Thyroid gland (tissue), 4 donors: ENCODE measurements around the gene TENM3. TPM values are rescaled to one million over a fixed set of nuclear protein-coding genes. Genes with fewer than 3 reads are reported as not detected.
A peak's percentile ranks its signal among the peaks of the same experiment; 100 is the strongest.

Source experiments
- DNase-seq, 2 donors: peaks; one replicate each; pipeline ENCODE4 v3.0.0-alpha.2; 2019
- H3K27ac ChIP-seq, 3 donors: fragments of 200-600 bp; sonication (generic); 1 replicate in 2 of 3; 2 replicates in 1 of 3; pipeline ENCODE4 v1.5.1; 2016 to 2019; ENCODE audit warnings: mild to moderate bottlenecking in 1 of 3, moderate library complexity in 1 of 3
- H3K27me3 ChIP-seq: fragments of 200-600 bp; sonication (generic); one replicate; pipeline ENCODE4 v1.5.1; 2019
- H3K36me3 ChIP-seq, 2 donors: fragments of 200-600 bp; sonication (generic); one replicate each; pipeline ENCODE4 v1.5.1; 2016 to 2019
- H3K4me1 ChIP-seq, 2 donors: fragments of 200-600 bp; sonication (generic); one replicate each; pipeline ENCODE4 v1.5.1; 2017 to 2019
- H3K4me3 ChIP-seq, 3 donors: fragments of 200-600 bp; sonication (generic); replicated peaks in 1 of 3; 1 replicate in 2 of 3; 2 replicates in 1 of 3; pipeline ENCODE4 v1.5.1; 2016; ENCODE audit warnings: mild to moderate bottlenecking in 1 of 3
- H3K9me3 ChIP-seq: fragments of 200-600 bp; sonication (generic); one replicate; pipeline ENCODE4 v1.5.1; 2017
- POLR2A ChIP-seq, 2 donors: fragments of 450-650 bp; IDR thresholded peaks; one replicate each; pipeline ENCODE4 v1.6.1; 2017; ENCODE audit warnings: antibody characterized with exemption in 2 of 2, mild to moderate bottlenecking in 2 of 2, moderate library complexity in 1 of 2
- WGBS, 2 donors: methylation state at CpG; one replicate each; pipeline ENCODE4 v1.1.5; 2017; 5-methylcytosine and 5-hydroxymethylcytosine counted together
- intact Hi-C: fragments of 100-400 bp; cut with DNase I; formaldehyde crosslinking; loops from one replicate; pipeline ENCODE4 v1.15.1; 2023
- total RNA-seq, 4 donors: library from RNA; depleted of rRNA; stranded (reverse); fragments of >200 nt; gene quantifications; one replicate each; pipeline ENCODE4 v1.2.3, GENCODE V29; 2016
- TF ChIP-seq, protein P1 (sequence below), 6 experiments: fragments of 200-600 bp in 3 of 6; fragments of 450-650 bp in 3 of 6; sonication (generic) in 3 of 6; IDR thresholded peaks; one replicate each; pipeline ENCODE4 v1.5.1; 2016 to 2019; ENCODE audit warnings: antibody characterized with exemption in 6 of 6, mild to moderate bottlenecking in 2 of 6, inconsistent platforms in 1 of 6, moderate library complexity in 1 of 6

TENM3 gene
- total RNA-seq, 4 donors from 2014 or later: 41.8 to 82.2 (median 68.1) TPM

DNA sequence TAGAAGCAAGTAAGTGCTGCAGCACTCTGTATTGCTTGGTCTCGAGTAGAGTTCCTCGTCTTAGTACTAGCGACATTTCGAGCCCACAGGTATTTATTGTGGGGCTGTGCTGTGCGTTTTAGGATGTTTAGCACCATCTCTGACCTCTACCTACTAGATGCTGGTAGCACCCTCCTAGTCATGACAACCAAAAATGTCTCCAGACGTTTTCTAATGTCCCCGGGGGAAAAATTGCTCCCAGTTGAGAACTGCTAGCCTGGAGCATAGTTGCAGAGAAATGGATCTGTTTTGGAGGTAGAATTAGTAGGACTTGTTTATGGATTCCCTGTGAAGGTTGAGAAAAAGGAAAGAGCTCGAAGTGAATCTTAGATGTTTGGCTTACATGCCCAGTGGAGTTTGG, 287.2 kb downstream of the TENM3 start:
- 95 to 97% methylated on average over 8 of the region's 8 CpGs for WGBS, 2 donors
- Histone ChIP-seq H3K27me3 (no peaks in the 10 kb centered on the region), H3K4me3 (no peak overlapping the region), H3K9me3 (no peaks in the 10 kb centered on the region), H3K27ac (no peak overlapping the region), H3K4me1 (peaks cover 12 to 13% of the 10 kb centered on the region in 2 donors), H3K36me3 (no peaks in the 10 kb centered on the region)
- TF ChIP-seq, protein P1, sequence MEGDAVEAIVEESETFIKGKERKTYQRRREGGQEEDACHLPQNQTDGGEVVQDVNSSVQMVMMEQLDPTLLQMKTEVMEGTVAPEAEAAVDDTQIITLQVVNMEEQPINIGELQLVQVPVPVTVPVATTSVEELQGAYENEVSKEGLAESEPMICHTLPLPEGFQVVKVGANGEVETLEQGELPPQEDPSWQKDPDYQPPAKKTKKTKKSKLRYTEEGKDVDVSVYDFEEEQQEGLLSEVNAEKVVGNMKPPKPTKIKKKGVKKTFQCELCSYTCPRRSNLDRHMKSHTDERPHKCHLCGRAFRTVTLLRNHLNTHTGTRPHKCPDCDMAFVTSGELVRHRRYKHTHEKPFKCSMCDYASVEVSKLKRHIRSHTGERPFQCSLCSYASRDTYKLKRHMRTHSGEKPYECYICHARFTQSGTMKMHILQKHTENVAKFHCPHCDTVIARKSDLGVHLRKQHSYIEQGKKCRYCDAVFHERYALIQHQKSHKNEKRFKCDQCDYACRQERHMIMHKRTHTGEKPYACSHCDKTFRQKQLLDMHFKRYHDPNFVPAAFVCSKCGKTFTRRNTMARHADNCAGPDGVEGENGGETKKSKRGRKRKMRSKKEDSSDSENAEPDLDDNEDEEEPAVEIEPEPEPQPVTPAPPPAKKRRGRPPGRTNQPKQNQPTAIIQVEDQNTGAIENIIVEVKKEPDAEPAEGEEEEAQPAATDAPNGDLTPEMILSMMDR (IDR thresholded peaks at IDR 0.05): no peak
- TF ChIP-seq POLR2A (IDR thresholded peaks at IDR 0.05): no peak
- DNase-seq: no peak
- intact Hi-C loops: no loop called here

DNA sequence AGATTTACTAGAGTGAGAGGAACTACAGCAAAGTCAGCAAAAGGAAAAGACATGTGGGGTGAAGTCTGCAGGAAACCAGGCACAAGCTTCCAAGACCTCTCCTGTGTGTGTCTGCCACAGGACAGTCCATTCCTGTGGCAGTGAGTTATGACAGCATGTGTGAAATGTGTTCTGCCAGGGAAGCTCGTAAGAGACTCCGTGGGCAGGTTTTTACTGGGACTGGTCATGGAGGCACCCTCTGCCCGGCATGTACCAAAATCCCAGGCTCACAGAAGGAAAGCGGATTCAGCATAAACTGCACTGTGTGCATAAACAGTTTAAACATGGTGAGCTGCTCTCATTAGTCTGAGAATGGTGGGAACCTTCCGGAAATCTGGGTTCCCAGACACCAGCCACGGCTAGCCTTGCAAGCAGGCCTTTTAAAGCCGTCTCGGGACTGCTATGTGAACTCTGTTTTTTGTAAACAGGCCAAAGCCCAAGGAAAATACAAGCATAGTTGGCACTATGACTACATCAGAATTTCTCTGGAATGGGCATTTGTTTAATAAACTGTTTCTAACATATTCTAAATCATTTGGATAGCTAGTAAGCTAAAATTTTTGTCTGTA, 288.5 kb downstream of the TENM3 start:
- Histone ChIP-seq H3K9me3 (no peaks in the 10 kb centered on the region), H3K36me3 (no peaks in the 10 kb centered on the region), H3K4me3 (no peak overlapping the region), H3K4me1 (peaks cover 16 to 19% of the 10 kb centered on the region in 2 donors), H3K27ac (peak overlapping the region; percentile 55 to 82 (median 69)), H3K27me3 (no peaks in the 10 kb centered on the region)
- TF ChIP-seq, protein P1 (IDR thresholded peaks at IDR 0.05): no peak
- TF ChIP-seq POLR2A (IDR thresholded peaks at IDR 0.05): no peak
- intact Hi-C loops: no loop called here
- WGBS, 2 donors: 62 to 65% methylated on average over 8 of the region's 8 CpGs
- DNase-seq: peak; percentile 17 to 34

DNA sequence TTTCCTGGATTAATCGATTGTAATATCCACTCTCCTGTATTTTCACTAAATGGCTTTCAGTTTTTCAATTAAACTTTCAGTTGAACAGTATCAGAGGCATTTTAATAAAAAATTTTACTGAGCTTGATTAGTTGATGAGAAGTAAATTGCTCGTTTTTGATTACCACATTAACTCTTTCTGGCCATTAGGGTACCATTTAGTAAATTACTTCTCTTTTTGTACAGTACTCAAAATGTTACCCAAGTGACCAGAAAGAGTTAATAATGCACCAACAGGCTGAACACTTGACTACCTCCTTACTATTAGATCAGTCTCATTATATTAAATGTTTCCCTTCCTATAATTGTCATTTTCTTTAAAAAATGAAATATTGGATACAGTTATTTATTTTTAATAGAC, 289.2 kb downstream of the TENM3 start:
- Histone ChIP-seq H3K9me3 (no peaks in the 10 kb centered on the region), H3K27me3 (no peaks in the 10 kb centered on the region), H3K4me1 (peaks cover 24 to 27% of the 10 kb centered on the region in 2 donors), H3K4me3 (no peak overlapping the region), H3K27ac (peak overlapping the region in 2 of 3 donors; percentile 69 to 82), H3K36me3 (no peaks in the 10 kb centered on the region)
- no peak for DNase-seq
- intact Hi-C loops: no loop called here
- WGBS, 2 donors: 79 to 83% methylated on average over 2 of the region's 2 CpGs
- TF ChIP-seq, protein P1 (IDR thresholded peaks at IDR 0.05): no peak
- no peak for TF ChIP-seq POLR2A (IDR thresholded peaks at IDR 0.05)

DNA sequence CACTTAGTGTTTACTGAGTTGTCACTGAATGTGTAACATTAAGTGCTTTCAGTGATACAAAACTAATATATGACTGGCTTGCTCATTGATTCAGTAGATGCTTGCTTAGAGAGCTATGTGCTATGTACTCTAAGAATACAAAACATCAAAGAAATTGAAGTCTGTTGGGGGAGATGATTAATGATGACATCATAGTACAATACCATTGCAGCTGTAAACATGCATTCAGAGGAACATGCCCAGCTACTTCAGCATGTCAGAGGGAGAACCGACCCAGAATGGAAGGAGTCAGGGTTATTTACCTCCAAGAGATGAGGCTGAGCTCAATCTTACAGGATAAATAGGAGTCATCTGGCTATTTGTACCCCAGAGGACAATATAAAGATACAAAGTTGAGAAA, 290.8 kb downstream of the TENM3 start:
- 57 to 73% methylated on average over 1 of the region's 1 CpG for WGBS, 2 donors
- intact Hi-C loops: no loop called here
- Histone ChIP-seq H3K4me3 (no peak overlapping the region), H3K36me3 (no peaks in the 10 kb centered on the region), H3K27ac (no peak overlapping the region), H3K9me3 (no peaks in the 10 kb centered on the region), H3K4me1 (peaks cover 37 to 41% of the 10 kb centered on the region in 2 donors), H3K27me3 (no peaks in the 10 kb centered on the region)
- TF ChIP-seq, protein P1 (IDR thresholded peaks at IDR 0.05): no peak
- no peak for TF ChIP-seq POLR2A (IDR thresholded peaks at IDR 0.05)
- DNase-seq: no peak

DNA sequence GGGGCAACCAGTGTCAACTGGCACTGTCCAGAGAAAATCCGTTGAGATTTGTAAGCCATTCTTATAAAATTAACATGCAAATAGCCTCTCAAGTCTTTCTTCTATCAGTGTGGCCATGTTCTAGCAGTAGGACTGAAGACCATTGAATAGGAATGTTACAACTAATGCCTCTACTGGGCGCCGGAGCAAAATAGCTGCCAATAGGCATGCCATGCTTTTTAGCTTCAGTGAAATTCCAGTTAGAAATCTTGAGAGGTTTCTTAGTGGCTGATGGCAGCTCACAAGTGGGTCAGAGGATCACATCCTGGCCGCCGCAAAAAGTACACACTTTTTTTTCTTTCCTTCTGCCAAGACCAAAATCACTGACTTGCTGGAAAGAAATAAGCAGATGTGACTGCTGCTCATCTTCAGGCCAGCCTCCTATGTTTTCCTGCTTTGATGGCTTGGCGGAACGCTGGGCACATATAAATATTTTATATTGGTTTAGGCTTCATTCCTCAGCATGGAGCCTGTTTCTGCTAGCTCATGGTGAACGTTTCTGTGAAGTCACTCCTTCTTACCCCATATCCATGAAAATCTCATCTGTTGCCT, 293.1 kb downstream of the TENM3 start:
- H3K4me3 ChIP-seq: no peak overlapping the region
- H3K27me3 ChIP-seq: no peaks in the 10 kb centered on the region
- peak in 1 of 2 donors; percentile 18 for TF ChIP-seq POLR2A (IDR thresholded peaks at IDR 0.05)
- TF ChIP-seq, protein P1 (IDR thresholded peaks at IDR 0.05): peak in 1 of 6 experiments; percentile 11
- H3K36me3 ChIP-seq: no peaks in the 10 kb centered on the region
- 40 to 41% methylated on average over 8 of the region's 8 CpGs for WGBS, 2 donors
- intact Hi-C loops: no loop called here
- H3K9me3 ChIP-seq: no peaks in the 10 kb centered on the region
- peak overlapping the region; percentile 57 to 75 (median 72) for H3K27ac ChIP-seq
- peaks cover 32 to 38% of the 10 kb centered on the region in 2 donors for H3K4me1 ChIP-seq
- peak; percentile 78 for DNase-seq
